ENCODE data around the gene MUC12. TPM values are rescaled to one million over a fixed set of nuclear protein-coding genes. Genes with fewer than 3 reads are reported as not detected.
"Not testable (repeated sequence)": the region's sequence is repeated elsewhere in the genome, so short reads cannot be mapped to it uniquely, and the experiment has no call there.

Gene MUC12
- total and polyA plus RNA-seq, 2 of the 4 experiments (the other 2 are of a cell fraction) = 4.0 TPM; not detected in 1

DNA sequence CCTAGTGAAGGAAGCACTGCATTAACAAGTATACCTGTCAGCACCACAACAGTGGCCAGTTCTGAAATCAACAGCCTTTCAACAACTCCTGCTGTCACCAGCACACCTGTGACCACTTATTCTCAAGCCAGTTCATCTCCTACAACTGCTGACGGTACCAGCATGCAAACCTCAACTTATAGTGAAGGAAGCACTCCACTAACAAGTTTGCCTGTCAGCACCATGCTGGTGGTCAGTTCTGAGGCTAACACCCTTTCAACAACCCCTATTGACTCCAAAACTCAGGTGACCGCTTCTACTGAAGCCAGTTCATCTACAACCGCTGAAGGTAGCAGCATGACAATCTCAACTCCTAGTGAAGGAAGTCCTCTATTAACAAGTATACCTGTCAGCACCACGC, 66.6 kb downstream of the MUC12 start:
- H3K9me1 ChIP-seq (ENCODE audit: insufficient read depth, low read length) = no peaks in the 10 kb centered on the region
- no peak overlapping the region for H2AFZ ChIP-seq (replicated peaks; ENCODE audit: low read length, poor library complexity)
- TF ChIP-seq MXI1 (IDR thresholded peaks at IDR 0.05; ENCODE audit: borderline replicate concordance, low read depth, low read length) (no peak), CEBPB (IDR thresholded peaks at IDR 0.05; ENCODE audit: low read depth, low read length) (no peak), SMC3 (IDR thresholded peaks at IDR 0.05; ENCODE audit: low read depth, low read length) (no peak), RAD21 (IDR thresholded peaks at IDR 0.05; ENCODE audit: low read length) (no peak)
- H4K5ac ChIP-seq (ENCODE audit: low read depth, low read length) = no peak overlapping the region
- no peak overlapping the region for H3K56ac ChIP-seq (ENCODE audit: extremely low read depth, insufficient read depth, low read length)
- no TSS peak for BruUV-seq (replicated peaks)
- H3K9me3 ChIP-seq (ENCODE audit: control insufficient read depth, insufficient read depth, low read length) = peaks cover 2% of the 10 kb centered on the region; the same call in 1 of the 2 replicates
- H3K4me3 ChIP-seq (ENCODE audit: insufficient read depth, low read depth, low read length) = no peak overlapping the region
- H3K79me1 ChIP-seq (ENCODE audit: low read depth in 1 of 2, low read length in 2 of 2) = no peaks in the 10 kb centered on the region
- H2BK15ac ChIP-seq (ENCODE audit: low read depth, low read length) = no peak overlapping the region
- CTCF ChIA-PET = no interaction called here
- 0% methylated on average over 1 of the region's 4 CpGs; no CpG with 5 or more reads in 1 of the 2 experiments for WGBS, 2 experiments (ENCODE audit: extremely low coverage in 2 of 2, insufficient read length in 1 of 2)
- no peak overlapping the region for H2AK9ac ChIP-seq (replicated peaks; ENCODE audit: low read depth, low read length, poor library complexity)
- peaks cover 4% of the 10 kb centered on the region for H3K27me3 ChIP-seq (ENCODE audit: control insufficient read depth, insufficient read depth, low read length)
- no peaks in the 10 kb centered on the region; the same call in 1 of the 2 replicates for H4K20me1 ChIP-seq (ENCODE audit: insufficient read depth, low read length)
- no peak overlapping the region for H3K4me2 ChIP-seq (ENCODE audit: low read depth, low read length)
- no peak overlapping the region for H3K27ac ChIP-seq (ENCODE audit: insufficient read depth, low read length)
- H3K4ac ChIP-seq (ENCODE audit: low read depth, low read length) = no peak overlapping the region
- H3K23ac ChIP-seq (ENCODE audit: low read depth, low read length) = no peak overlapping the region
- no peak overlapping the region for H3K14ac ChIP-seq (replicated peaks; ENCODE audit: low read depth, low read length)
- H2BK120ac ChIP-seq (ENCODE audit: low read depth, low read length) = no peak overlapping the region
- H3K36me3 ChIP-seq (ENCODE audit: control insufficient read depth, insufficient read depth, low read length) = no peaks in the 10 kb centered on the region
- H2BK5ac ChIP-seq (ENCODE audit: low read depth, low read length, poor library complexity, severe bottlenecking) = no peak overlapping the region
- no peak overlapping the region for H4K91ac ChIP-seq (ENCODE audit: insufficient read depth, low read depth, low read length)
- POLR2A ChIA-PET (ENCODE audit: unreplicated experiment) = no interaction called here
- DNase-seq (no peak), ATAC-seq (ENCODE audit: low read depth) (no peak)
- in situ Hi-C loops (cut with MboI; ENCODE audit: low sequenced_read_pairs) (no loop called here), intact Hi-C loops (cut with micrococcal nuclease) (no loop called here), dilution Hi-C loops (cut with HindIII; ENCODE audit: low sequenced_read_pairs, unreplicated experiment) (no loop called here)
- H2BK20ac ChIP-seq (ENCODE audit: low read depth, low read length) = no peak overlapping the region
- H4K8ac ChIP-seq (ENCODE audit: low read depth in 2 of 2, low read length in 2 of 2) = no peak overlapping the region
- H3K9ac ChIP-seq (ENCODE audit: low read depth, low read length) = no peak overlapping the region
- H3K18ac ChIP-seq (ENCODE audit: low read depth, low read length) = no peak overlapping the region
- H2AK5ac ChIP-seq (ENCODE audit: low read depth, low read length) = no peak overlapping the region
- no peaks in the 10 kb centered on the region for H3K4me1 ChIP-seq (ENCODE audit: control insufficient read depth, insufficient read depth, low read length)

DNA sequence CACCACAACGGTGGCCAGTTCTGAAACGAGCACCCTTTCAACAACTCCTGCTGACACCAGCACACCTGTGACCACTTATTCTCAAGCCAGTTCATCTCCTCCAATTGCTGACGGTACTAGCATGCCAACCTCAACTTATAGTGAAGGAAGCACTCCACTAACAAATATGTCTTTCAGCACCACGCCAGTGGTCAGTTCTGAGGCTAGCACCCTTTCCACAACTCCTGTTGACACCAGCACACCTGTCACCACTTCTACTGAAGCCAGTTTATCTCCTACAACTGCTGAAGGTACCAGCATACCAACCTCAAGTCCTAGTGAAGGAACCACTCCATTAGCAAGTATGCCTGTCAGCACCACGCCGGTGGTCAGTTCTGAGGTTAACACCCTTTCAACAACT, 71.9 kb downstream of the MUC12 start:
- in situ Hi-C loops (cut with MboI; ENCODE audit: low sequenced_read_pairs); H4K20me1 ChIP-seq (ENCODE audit: insufficient read depth, low read length); H3K4ac ChIP-seq (ENCODE audit: low read depth, low read length); H3K23ac ChIP-seq (ENCODE audit: low read depth, low read length); ATAC-seq (ENCODE audit: low read depth); H3K14ac ChIP-seq (replicated peaks; ENCODE audit: low read depth, low read length); H3K9me3 ChIP-seq (ENCODE audit: control insufficient read depth, insufficient read depth, low read length); BruUV-seq (replicated peaks); H3K9me1 ChIP-seq (ENCODE audit: insufficient read depth, low read length); H3K4me2 ChIP-seq (ENCODE audit: low read depth, low read length); H3K27me3 ChIP-seq (ENCODE audit: control insufficient read depth, insufficient read depth, low read length); H3K4me3 ChIP-seq (ENCODE audit: insufficient read depth, low read depth, low read length); intact Hi-C loops (cut with micrococcal nuclease); POLR2A ChIA-PET (ENCODE audit: unreplicated experiment); DNase-seq; H2BK5ac ChIP-seq (ENCODE audit: low read depth, low read length, poor library complexity, severe bottlenecking); H3K4me1 ChIP-seq (ENCODE audit: control insufficient read depth, insufficient read depth, low read length); H2AK5ac ChIP-seq (ENCODE audit: low read depth, low read length); H4K91ac ChIP-seq (ENCODE audit: insufficient read depth, low read depth, low read length); H3K36me3 ChIP-seq (ENCODE audit: control insufficient read depth, insufficient read depth, low read length); H2BK120ac ChIP-seq (ENCODE audit: low read depth, low read length); H2AK9ac ChIP-seq (replicated peaks; ENCODE audit: low read depth, low read length, poor library complexity); dilution Hi-C loops (cut with HindIII; ENCODE audit: low sequenced_read_pairs, unreplicated experiment); H3K79me1 ChIP-seq (ENCODE audit: low read depth in 1 of 2, low read length in 2 of 2); H3K18ac ChIP-seq (ENCODE audit: low read depth, low read length); H2BK15ac ChIP-seq (ENCODE audit: low read depth, low read length); H2AFZ ChIP-seq (replicated peaks; ENCODE audit: low read length, poor library complexity); H2BK20ac ChIP-seq (ENCODE audit: low read depth, low read length); H3K9ac ChIP-seq (ENCODE audit: low read depth, low read length); H4K8ac ChIP-seq (ENCODE audit: low read depth in 2 of 2, low read length in 2 of 2); CTCF ChIA-PET; H3K56ac ChIP-seq (ENCODE audit: extremely low read depth, insufficient read depth, low read length); H4K5ac ChIP-seq (ENCODE audit: low read depth, low read length); H3K27ac ChIP-seq (ENCODE audit: insufficient read depth, low read length): not testable (repeated sequence)
- WGBS, 2 experiments (ENCODE audit: extremely low coverage in 2 of 2, insufficient read length in 1 of 2) = 60% methylated on average over 3 of the region's 6 CpGs; no CpG with 5 or more reads in 1 of the 2 experiments

All from IMR-90 (cell line).